Erythroblast (primary cell): ENCODE measurements around the gene CORO1C.

Source experiments
- GATA1 ChIP-seq: IDR thresholded peaks from 2 replicates; pipeline ENCODE4 v1.6.1; 2011; ENCODE audit warnings: low read depth, mild to moderate bottlenecking, control low read depth, low read length, moderate library complexity
- POLR2A ChIP-seq: IDR thresholded peaks from 2 replicates; pipeline ENCODE4 v1.6.1; 2011; ENCODE audit warnings: mild to moderate bottlenecking, low read length

DNA sequence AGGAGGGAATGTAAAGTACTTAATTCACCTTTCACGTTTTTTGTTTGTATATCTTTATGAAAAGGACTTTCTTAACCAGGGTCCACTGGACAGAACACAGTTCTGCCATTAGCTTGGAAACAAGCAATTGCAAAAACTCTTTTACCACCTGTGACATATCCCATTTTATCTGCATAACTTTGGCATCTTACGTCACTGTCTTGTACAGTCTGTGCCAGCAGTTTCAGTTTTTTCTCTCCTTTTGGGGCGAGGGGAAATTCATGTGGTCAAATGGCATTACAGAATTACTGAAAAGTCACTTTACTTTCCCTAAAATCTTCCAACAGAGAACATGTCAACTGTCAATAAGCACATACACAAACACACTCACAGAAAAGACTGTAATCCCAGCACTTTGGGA lies 53.9 kb downstream of the CORO1C start:
- TF ChIP-seq POLR2A, result no peak
- TF ChIP-seq GATA1, result no peak
